ENCODE data around the gene CFAP74.
A peak's percentile ranks its signal among the peaks of the same experiment; 100 is the strongest.

Gene CFAP74

GRCh38 chr1:1917995-1918900 lies 85.3 kb downstream of the CFAP74 start:
- no peak for DNase-seq (ENCODE audit: low read depth in 2 of 2, low spot score in 1 of 2)

DNA sequence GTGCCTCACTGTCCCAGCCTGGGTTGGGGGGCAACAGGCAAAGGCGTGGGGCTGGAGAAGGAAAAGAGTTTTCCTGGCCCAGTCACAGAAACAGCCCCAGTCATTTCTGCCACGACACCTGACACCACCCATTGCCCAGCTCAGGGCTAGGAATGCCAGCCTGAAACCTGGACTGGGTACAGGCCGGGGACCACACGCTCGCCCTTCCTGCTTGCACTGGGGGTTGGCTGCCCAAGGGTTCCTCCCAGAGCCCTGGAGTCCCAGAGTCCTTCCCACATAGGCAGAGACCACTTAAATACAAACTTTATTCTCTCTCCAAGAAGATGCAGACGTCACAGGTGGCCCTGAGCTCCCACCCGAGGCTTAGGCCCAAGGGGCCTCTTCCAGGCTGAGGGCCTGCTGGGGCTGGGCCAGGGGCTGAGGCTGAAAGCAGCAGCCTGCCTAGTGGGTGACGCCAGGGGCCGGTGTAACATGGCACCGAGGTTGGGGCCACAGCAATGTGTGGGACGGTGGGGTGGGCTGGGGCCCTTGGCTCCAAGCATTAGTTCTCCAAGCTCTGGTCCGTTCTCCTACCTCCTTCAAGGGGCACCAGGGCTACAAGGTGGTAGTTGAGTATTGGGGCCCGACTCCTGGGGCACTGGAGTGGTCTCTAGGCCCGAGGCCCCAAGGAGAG lies 86.1 kb downstream of the CFAP74 start:
- DNase-seq (ENCODE audit: low read depth in 2 of 2, low spot score in 1 of 2), result no peak

DNA sequence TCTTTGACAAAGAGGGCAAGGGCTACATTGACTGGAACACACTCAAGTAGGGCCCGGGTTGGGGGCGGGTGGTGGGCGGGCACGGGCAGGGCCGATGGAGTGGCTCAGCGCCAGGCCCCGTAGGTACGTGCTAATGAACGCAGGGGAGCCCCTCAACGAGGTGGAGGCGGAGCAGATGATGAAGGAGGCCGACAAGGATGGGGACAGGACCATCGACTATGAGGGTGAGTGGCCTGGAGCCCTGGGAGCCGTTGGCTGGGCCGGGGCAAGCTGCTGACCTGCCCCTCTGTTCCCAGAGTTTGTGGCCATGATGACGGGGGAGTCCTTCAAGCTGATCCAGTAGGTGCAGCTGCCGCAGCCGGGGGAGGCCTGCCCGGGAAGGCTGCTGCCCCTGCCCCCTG lies 86.7 kb downstream of the CFAP74 start:
- no peak for DNase-seq (ENCODE audit: low read depth in 2 of 2, low spot score in 1 of 2)

GRCh38 chr1:1915911-1916840 lies 87.4 kb downstream of the CFAP74 start:
- DNase-seq (ENCODE audit: low read depth in 2 of 2, low spot score in 1 of 2), result no peak

DNA sequence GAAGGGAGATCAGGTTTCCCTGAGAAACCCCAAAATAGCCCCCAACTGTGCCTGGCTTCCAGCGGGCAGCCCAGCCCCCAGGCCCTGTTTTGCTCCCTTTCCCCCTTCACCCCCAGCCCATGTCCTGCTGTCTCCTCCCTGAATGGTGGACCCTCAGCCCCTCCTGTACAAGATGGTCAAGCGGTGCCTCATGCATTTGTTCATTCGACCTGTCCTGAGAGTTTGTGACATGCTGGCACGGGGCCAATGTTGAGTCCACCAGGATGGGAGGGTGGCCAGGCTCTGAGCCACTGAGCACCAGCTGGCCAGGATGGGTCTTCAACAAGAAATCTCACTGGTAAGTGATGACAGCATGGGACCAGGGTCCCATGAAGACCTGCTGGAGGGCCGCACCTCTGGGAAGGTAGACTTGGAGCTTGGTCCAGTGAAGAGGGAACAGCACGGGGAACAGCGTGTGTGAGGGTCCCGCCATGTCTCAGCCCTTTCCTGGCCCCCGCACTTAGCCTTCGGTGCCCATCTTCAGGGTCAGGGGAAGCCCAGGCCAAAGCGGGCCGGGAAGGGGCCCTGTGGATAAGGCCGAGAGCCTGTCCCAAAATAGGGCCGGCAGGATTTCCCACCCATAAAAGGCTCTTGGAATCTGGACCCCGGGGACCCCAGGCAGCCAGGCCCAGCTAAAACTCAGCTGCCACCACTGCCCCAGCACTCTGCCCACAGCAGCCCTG lies 88.5 kb downstream of the CFAP74 start, which contains the start of gene CALML6:
TSS of gene CALML6 (plus strand) at position 290 of the 722 bp plus-strand sequence. CDS start at position 311, 21 bp downstream.
- DNase-seq (ENCODE audit: low read depth in 2 of 2, low spot score in 1 of 2), result no peak

DNA sequence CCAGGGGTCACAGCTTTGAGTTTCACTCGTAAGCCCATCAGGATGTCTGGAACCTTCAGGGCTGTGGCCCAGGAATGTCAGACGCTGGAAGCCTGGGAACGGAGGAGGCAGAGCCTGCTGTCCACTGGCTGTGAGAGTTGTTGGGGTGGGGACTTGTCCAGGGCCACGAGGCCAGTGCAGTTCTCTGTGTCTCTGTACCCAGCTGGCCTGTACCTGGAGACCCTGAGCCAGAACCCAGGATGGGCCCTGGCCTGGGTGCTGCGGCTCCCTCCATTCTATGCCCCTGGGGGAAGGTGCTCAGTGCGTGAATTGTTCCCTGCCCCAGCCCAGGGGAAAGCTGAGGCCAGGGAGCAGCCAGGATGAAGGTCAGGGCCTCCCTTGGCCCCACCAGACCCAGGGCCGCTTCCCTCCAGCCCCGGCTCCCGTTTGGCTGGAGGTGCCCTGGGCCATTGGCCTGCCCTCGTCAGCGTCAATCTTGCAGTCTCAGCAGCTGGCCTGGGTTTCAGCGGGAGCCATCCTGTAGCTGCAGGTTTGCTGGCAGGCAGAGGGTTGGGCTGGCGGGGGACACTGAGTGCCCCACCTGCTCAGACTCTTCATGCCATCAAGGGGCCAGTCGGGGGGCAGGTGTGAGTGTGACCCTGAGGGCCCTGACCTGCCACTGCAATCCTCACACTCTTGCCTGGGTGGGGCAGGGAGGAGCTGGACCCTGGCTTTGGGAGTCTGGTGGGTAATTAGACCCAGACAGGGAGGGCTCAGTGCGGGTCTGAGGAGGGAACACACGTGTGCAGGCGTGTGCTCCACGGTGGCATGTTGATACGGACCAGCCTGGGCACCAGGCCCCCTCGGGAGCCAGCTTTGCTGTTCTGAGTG lies 89.2 kb downstream of the CFAP74 start:
- no peak for DNase-seq (ENCODE audit: low read depth in 2 of 2, low spot score in 1 of 2)

- DNase-seq (ENCODE audit: low read depth in 2 of 2, low spot score in 1 of 2), result no peak
These were observed 92.1 kb downstream of the CFAP74 start for GRCh38 chr1:1911350-1912041.

DNA sequence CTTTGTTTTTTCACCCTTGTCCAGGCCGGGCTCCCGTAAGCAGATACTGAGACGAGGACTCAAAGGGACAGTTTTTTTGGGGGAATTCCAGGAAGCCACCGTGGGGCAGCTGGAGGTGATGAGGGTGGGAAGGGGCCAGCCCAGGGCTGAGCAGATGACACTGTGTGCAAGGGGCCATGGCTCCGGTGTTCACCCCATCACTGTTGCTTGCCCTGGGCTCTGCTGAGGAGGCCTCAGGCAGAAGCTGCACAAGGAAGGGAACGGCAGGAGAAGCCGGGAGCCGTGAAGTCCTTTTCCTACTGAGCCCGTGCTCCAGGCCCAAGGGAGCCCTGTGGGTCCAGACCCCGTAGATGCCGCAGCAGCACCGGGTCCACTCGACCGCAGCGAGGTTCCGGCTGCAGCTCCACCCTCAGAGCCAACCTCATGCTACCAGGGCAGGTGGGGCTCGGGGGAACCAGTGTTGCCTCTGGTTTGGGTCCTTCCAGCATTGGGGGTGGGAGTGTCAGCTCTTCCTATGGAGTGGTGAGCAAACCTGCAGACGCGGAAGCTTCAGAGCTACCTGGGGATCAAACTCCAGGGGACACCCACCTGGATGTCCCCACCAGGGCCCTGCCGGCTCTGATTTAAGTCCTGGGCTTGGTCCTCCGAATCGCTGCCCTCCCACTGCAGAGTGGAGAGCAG lies 92.8 kb downstream of the CFAP74 start:
- no peak for DNase-seq (ENCODE audit: low read depth in 2 of 2, low spot score in 1 of 2)

DNA sequence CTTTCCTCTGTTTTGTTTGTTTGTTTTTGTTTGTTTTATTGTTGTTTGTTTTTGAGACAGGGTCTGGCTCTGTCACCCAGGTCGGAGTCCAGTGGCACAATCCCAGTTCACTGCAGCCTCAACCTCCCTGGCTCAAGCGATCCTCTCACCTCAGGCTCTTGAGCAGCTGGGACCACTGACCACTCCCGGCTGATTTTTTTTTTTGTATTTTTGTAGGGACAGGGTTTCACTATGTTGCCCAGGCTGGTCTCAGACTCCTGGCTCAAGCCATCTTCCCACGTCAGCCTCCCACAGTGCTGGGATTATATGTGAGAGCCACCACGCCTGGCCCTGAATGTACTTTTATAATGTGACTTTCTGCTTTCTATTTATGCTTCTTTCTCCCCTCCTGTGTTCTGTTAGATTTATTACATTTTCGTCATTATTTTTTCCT lies 93.5 kb downstream of the CFAP74 start:
- no peak for DNase-seq (ENCODE audit: low read depth in 2 of 2, low spot score in 1 of 2)

DNA sequence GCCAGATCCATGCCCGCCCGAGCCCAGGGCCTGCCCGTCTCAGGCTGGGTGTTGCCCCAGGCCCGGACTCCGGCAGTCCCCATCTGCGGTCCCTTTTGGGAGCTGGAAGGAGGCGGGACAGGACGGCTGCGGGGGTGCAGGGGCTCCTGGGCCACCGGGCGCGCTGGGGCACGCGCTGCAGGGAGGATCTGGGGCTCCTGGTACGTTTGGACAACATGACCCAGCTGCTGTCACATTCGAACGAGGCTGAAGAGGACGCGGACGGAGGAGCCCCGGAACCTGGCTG lies 95.1 kb downstream of the CFAP74 start:
- no peak for DNase-seq (ENCODE audit: low read depth in 2 of 2, low spot score in 1 of 2)

- no peak for DNase-seq (ENCODE audit: low read depth in 2 of 2, low spot score in 1 of 2)
These were observed 96.4 kb downstream of the CFAP74 start for GRCh38 chr1:1907098-1907736.

- peak in 1 of 2 donors; percentile 42 for DNase-seq (ENCODE audit: low read depth in 2 of 2, low spot score in 1 of 2)
These were observed 97.1 kb downstream of the CFAP74 start for GRCh38 chr1:1906185-1907097.

GRCh38 chr1:1903224-1903623 lies 100.4 kb downstream of the CFAP74 start:
- no peak for DNase-seq (ENCODE audit: low read depth in 2 of 2, low spot score in 1 of 2)

- no peak for DNase-seq (ENCODE audit: low read depth in 2 of 2, low spot score in 1 of 2)
These were observed 101.8 kb downstream of the CFAP74 start for GRCh38 chr1:1901641-1902294.

DNA sequence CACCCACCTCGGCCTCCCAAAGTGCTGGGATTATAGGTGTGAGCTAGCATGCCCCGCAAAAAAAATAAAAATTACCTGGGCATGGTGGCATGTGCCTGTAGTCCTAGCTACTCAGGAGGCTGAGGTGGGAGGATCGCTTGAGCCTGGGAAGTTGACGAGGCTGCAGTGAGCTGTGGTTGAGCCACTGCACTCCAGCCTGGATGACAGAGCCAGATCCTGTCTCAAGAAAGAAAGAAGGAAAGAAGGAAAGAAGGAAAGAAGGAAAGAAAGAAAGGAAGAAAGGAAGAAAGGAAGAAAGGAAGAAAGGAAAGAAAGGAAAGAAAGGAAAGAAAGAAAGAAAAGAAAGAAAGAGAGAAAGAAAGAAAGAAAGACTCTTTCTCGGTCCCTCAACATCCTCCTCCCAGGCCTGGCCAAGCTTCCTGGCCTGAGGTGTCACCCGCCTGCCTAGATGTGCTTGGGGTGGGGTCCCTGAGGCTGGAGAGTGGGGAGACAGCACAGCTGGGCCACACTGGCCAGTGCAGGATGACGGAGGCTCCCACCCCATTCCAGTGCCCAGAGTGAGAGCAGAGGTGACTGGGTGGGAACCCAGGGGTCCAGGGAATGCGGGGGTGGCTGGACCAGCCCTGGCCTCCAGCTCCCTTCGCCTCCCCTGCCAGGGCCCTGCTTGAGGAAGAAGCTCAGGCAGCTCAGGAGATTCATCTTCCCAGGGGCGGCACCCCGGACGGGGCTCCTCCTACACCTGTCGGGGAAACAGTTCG lies 102.5 kb downstream of the CFAP74 start:
- no peak for DNase-seq (ENCODE audit: low read depth in 2 of 2, low spot score in 1 of 2)

DNA sequence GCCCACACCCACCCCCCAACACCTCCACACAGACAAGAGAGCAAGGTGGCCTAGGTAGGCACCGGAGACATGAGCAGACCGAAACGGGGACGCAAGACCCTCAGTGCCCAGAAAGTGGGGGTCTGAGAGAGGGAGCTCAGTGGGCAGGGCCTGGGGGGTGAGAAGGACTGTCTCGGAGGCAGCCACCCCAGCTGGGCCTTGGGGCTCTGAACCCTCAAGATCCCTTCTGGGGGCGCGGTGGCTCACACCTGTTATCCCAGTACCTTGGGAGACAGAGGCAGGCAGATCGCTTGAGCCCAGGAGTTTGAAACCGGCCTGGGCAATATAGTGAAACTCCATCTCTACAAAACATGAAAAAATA lies 103.6 kb downstream of the CFAP74 start:
- DNase-seq (ENCODE audit: low read depth in 2 of 2, low spot score in 1 of 2), result no peak
